WTC11 (cell line): Measurements from ENCODE around the gene DAB1. TPM values are rescaled to one million over a fixed set of nuclear protein-coding genes. Genes with fewer than 3 reads are reported as not detected.
A peak's percentile ranks its signal among the peaks of the same experiment; 100 is the strongest.

Experiments used
- ATAC-seq: fragments of 200-7000 bp; cut with Tn5 transposase; 2 replicates; pipeline ENCODE4 v1.10.0; 2021; ENCODE audit warnings: mild to moderate bottlenecking, moderate library complexity
- CTCF ChIA-PET: fragments of 300-600 bp; sonication (Branson Sonifier 250); formaldehyde crosslinking; loops from one replicate; lab custom pipeline; 2021; ENCODE audit warnings: antibody characterized with exemption; lab: Charles Lee
- POLR2A ChIA-PET: fragments of 350-600 bp; sonication (Branson Sonifier 250); formaldehyde crosslinking; loops from one replicate; lab custom pipeline; 2021; ENCODE audit warnings: antibody characterized with exemption; lab: Charles Lee
- DNase-seq: peaks from one replicate; pipeline ENCODE4 v3.0.0; 2021; ENCODE audit warnings: low spot score
- H3K27ac Mint-ChIP-seq: 2 replicates; pipeline ENCODE4 v1.8.0; 2021; ENCODE audit warnings: mixed read lengths
- H3K27me3 Mint-ChIP-seq: 2 replicates; pipeline ENCODE4 v1.8.0; 2021; ENCODE audit warnings: low read depth, mild to moderate bottlenecking, moderate library complexity, mixed read lengths
- H3K36me3 Mint-ChIP-seq: 2 replicates; pipeline ENCODE4 v1.8.0; 2021; ENCODE audit warnings: mixed read lengths
- H3K4me1 Mint-ChIP-seq: 2 replicates; pipeline ENCODE4 v1.8.0; 2022; ENCODE audit warnings: mixed read lengths
- H3K4me3 Mint-ChIP-seq: 2 replicates; pipeline ENCODE4 v1.8.0; 2021; ENCODE audit warnings: mild to moderate bottlenecking, moderate library complexity, mixed read lengths
- H3K9me3 Mint-ChIP-seq: 2 replicates; pipeline ENCODE4 v1.8.0; 2021; ENCODE audit warnings: mixed read lengths
- EMX1 ChIP-seq: fragments of 250-450 bp; sonication (Bioruptor Pico); IDR thresholded peaks from 2 replicates; pipeline ENCODE4 v1.8.0; 2021; ENCODE audit warnings: mild to moderate bottlenecking
- FOXJ3 ChIP-seq: sonication (generic); formaldehyde crosslinking; IDR thresholded peaks from 2 replicates; pipeline ENCODE4 v1.9.0; 2021; ENCODE audit warnings: missing genetic modification reagents, mild to moderate bottlenecking, borderline replicate concordance
- FOXK1 ChIP-seq: sonication (generic); formaldehyde crosslinking; IDR thresholded peaks from 2 replicates; pipeline ENCODE4 v1.8.0; 2022; ENCODE audit warnings: mild to moderate bottlenecking, moderate library complexity, missing genetic modification reagents
- GRHL2 ChIP-seq: fragments of 250-450 bp; sonication (Bioruptor Pico); IDR thresholded peaks from 2 replicates; pipeline ENCODE4 v1.8.0; 2022; ENCODE audit warnings: mild to moderate bottlenecking, moderate library complexity; ENCODE audit not compliant: insufficient replicate concordance, severe bottlenecking
- GTF2I ChIP-seq: fragments of 250-450 bp; sonication (Bioruptor Pico); conservative IDR thresholded peaks from 2 replicates; pipeline ENCODE4 v1.4.0; 2021; ENCODE audit warnings: mild to moderate bottlenecking
- HMGA2 ChIP-seq: fragments of 250-450 bp; sonication (Bioruptor Pico); IDR thresholded peaks from 2 replicates; pipeline ENCODE4 v1.4.0; 2021; ENCODE audit warnings: mild to moderate bottlenecking, moderate library complexity
- NR2C2 ChIP-seq: sonication (generic); formaldehyde crosslinking; IDR thresholded peaks from 2 replicates; pipeline ENCODE4 v1.8.0; 2022; ENCODE audit warnings: mild to moderate bottlenecking, missing genetic modification reagents
- OVOL2 ChIP-seq: fragments of 250-450 bp; sonication (Bioruptor Pico); IDR thresholded peaks from 2 replicates; pipeline ENCODE4 v1.9.0; 2021; ENCODE audit warnings: mild to moderate bottlenecking, borderline replicate concordance
- RELA ChIP-seq: sonication (generic); formaldehyde crosslinking; IDR thresholded peaks from 2 replicates; pipeline ENCODE4 v1.8.1; 2022; ENCODE audit warnings: missing genetic modification reagents, mild to moderate bottlenecking, borderline replicate concordance
- RORB ChIP-seq: fragments of 250-450 bp; sonication (Bioruptor Pico); IDR thresholded peaks from 2 replicates; pipeline ENCODE4 v1.9.0; 2021; ENCODE audit warnings: mild to moderate bottlenecking
- SP1 ChIP-seq: sonication (generic); formaldehyde crosslinking; conservative IDR thresholded peaks from 2 replicates; pipeline ENCODE4 v1.8.1; 2022; ENCODE audit warnings: missing genetic modification reagents
- TP53 ChIP-seq: sonication (generic); formaldehyde crosslinking; IDR thresholded peaks from 2 replicates; pipeline ENCODE4 v1.8.1; 2023; ENCODE audit warnings: mild to moderate bottlenecking, missing genetic modification reagents
- ZBTB21 ChIP-seq: sonication (generic); formaldehyde crosslinking; IDR thresholded peaks from 2 replicates; pipeline ENCODE4 v1.8.1; 2023; ENCODE audit warnings: mild to moderate bottlenecking, missing genetic modification reagents, borderline replicate concordance
- ZNF232 ChIP-seq: sonication (generic); formaldehyde crosslinking; IDR thresholded peaks from 2 replicates; pipeline ENCODE4 v1.8.0; 2022; ENCODE audit warnings: mild to moderate bottlenecking, missing genetic modification reagents
- ZNF263 ChIP-seq: sonication (generic); formaldehyde crosslinking; IDR thresholded peaks from 2 replicates; pipeline ENCODE4 v1.8.1; 2022; ENCODE audit warnings: low read depth, mild to moderate bottlenecking, moderate library complexity, missing genetic modification reagents
- total RNA-seq: library from RNA; stranded (reverse); gene quantifications from 3 replicates; pipeline ENCODE4 v1.2.3, GENCODE V29; 2021
- TF ChIP-seq, protein P1 (sequence below): sonication (generic); formaldehyde crosslinking; IDR thresholded peaks from 2 replicates; pipeline ENCODE4 v1.8.0; 2023; ENCODE audit warnings: mild to moderate bottlenecking, missing genetic modification reagents
- TF ChIP-seq, protein P2 (sequence below): sonication (generic); formaldehyde crosslinking; IDR thresholded peaks from 2 replicates; pipeline ENCODE4 v1.8.1; 2023; ENCODE audit warnings: mild to moderate bottlenecking, missing genetic modification reagents, moderate library complexity
- TF ChIP-seq, protein P3 (sequence below): sonication (generic); formaldehyde crosslinking; IDR thresholded peaks from 2 replicates; pipeline ENCODE4 v1.8.0; 2022; ENCODE audit warnings: mild to moderate bottlenecking, missing genetic modification reagents
- TF ChIP-seq, protein P4 (sequence below): fragments of 200-600 bp; IDR thresholded peaks from 2 replicates; pipeline ENCODE4 v1.8.0; 2022; ENCODE audit warnings: antibody characterized with exemption
- TF ChIP-seq, protein P5 (sequence below): sonication (generic); formaldehyde crosslinking; IDR thresholded peaks from 2 replicates; pipeline ENCODE4 v1.8.1; 2022; ENCODE audit warnings: mild to moderate bottlenecking, moderate library complexity, missing genetic modification reagents
- TF ChIP-seq, protein P6 (sequence below): sonication (generic); formaldehyde crosslinking; IDR thresholded peaks from 2 replicates; pipeline ENCODE4 v1.8.1; 2022; ENCODE audit warnings: low read depth, mild to moderate bottlenecking, moderate library complexity, missing genetic modification reagents, borderline replicate concordance
- TF ChIP-seq, protein P7 (sequence below): sonication (generic); formaldehyde crosslinking; IDR thresholded peaks from 2 replicates; pipeline ENCODE4 v1.8.1; 2023; ENCODE audit warnings: mild to moderate bottlenecking, missing genetic modification reagents, moderate library complexity

DAB1 gene
- total RNA-seq, 1 experiment from 2014 or later, result 10.7 TPM

DNA sequence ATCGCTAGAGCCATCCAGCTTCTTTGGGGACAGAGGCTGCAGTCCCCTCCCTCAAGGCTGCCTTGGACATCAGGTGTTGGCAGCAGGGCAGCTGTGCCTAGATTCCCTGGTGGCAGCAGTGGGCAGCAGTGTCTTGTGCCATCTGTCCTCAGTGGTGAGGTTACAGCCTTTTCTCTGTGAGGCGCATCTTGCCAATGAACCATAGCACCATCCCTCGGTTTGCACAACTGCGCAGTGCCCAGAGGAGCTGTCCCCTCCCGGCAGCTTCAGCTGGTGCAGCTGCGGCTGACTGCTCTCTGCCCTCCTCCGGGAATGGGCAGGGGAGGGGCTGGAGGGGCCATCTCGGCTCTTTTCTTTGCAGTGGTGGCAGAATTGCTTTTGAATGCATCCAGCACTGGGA is 399.0 kb downstream of the DAB1 start:
- no peak for DNase-seq
- peaks cover 16% of the 10 kb centered on the region for H3K36me3 Mint-ChIP-seq
- CTCF ChIA-PET, result no interaction called here

DNA sequence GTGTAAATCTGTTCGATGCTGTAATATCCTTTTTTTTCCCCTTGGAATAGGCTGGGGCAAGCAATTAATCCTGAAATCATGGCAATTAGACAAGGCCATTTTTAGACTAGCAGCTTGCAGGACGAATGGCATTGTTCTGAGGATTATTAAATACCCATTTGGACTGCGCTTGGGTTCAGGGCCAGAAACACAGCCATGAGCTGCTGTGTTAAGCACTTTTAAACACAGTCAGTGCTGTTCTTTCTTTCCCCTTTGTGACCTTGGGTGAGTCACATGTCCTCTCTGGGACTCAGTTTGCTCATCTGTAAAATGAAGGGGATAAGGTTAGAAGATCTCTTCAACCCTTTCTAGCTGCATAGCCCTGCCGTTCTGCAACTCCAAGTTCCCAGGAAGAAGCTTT is 399.4 kb downstream of the DAB1 start:
- TF ChIP-seq NR2C2 (CRISPR knock-in tag), result no peak
- TF ChIP-seq, protein P1, sequence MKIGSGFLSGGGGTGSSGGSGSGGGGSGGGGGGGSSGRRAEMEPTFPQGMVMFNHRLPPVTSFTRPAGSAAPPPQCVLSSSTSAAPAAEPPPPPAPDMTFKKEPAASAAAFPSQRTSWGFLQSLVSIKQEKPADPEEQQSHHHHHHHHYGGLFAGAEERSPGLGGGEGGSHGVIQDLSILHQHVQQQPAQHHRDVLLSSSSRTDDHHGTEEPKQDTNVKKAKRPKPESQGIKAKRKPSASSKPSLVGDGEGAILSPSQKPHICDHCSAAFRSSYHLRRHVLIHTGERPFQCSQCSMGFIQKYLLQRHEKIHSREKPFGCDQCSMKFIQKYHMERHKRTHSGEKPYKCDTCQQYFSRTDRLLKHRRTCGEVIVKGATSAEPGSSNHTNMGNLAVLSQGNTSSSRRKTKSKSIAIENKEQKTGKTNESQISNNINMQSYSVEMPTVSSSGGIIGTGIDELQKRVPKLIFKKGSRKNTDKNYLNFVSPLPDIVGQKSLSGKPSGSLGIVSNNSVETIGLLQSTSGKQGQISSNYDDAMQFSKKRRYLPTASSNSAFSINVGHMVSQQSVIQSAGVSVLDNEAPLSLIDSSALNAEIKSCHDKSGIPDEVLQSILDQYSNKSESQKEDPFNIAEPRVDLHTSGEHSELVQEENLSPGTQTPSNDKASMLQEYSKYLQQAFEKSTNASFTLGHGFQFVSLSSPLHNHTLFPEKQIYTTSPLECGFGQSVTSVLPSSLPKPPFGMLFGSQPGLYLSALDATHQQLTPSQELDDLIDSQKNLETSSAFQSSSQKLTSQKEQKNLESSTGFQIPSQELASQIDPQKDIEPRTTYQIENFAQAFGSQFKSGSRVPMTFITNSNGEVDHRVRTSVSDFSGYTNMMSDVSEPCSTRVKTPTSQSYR, result no peak
- TF ChIP-seq ZNF232 (CRISPR knock-in tag), result no peak
- no peak for TF ChIP-seq OVOL2 (CRISPR knock-in tag)
- TF ChIP-seq FOXK1 (CRISPR knock-in tag), result no peak
- TF ChIP-seq, protein P2, sequence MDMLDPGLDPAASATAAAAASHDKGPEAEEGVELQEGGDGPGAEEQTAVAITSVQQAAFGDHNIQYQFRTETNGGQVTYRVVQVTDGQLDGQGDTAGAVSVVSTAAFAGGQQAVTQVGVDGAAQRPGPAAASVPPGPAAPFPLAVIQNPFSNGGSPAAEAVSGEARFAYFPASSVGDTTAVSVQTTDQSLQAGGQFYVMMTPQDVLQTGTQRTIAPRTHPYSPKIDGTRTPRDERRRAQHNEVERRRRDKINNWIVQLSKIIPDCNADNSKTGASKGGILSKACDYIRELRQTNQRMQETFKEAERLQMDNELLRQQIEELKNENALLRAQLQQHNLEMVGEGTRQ (CRISPR knock-in tag), result no peak
- TF ChIP-seq, protein P3, sequence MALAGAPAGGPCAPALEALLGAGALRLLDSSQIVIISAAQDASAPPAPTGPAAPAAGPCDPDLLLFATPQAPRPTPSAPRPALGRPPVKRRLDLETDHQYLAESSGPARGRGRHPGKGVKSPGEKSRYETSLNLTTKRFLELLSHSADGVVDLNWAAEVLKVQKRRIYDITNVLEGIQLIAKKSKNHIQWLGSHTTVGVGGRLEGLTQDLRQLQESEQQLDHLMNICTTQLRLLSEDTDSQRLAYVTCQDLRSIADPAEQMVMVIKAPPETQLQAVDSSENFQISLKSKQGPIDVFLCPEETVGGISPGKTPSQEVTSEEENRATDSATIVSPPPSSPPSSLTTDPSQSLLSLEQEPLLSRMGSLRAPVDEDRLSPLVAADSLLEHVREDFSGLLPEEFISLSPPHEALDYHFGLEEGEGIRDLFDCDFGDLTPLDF, result no peak
- no peak for TF ChIP-seq SP1 (CRISPR knock-in tag)
- TF ChIP-seq, protein P4, sequence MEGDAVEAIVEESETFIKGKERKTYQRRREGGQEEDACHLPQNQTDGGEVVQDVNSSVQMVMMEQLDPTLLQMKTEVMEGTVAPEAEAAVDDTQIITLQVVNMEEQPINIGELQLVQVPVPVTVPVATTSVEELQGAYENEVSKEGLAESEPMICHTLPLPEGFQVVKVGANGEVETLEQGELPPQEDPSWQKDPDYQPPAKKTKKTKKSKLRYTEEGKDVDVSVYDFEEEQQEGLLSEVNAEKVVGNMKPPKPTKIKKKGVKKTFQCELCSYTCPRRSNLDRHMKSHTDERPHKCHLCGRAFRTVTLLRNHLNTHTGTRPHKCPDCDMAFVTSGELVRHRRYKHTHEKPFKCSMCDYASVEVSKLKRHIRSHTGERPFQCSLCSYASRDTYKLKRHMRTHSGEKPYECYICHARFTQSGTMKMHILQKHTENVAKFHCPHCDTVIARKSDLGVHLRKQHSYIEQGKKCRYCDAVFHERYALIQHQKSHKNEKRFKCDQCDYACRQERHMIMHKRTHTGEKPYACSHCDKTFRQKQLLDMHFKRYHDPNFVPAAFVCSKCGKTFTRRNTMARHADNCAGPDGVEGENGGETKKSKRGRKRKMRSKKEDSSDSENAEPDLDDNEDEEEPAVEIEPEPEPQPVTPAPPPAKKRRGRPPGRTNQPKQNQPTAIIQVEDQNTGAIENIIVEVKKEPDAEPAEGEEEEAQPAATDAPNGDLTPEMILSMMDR, result no peak
- TF ChIP-seq, protein P5, sequence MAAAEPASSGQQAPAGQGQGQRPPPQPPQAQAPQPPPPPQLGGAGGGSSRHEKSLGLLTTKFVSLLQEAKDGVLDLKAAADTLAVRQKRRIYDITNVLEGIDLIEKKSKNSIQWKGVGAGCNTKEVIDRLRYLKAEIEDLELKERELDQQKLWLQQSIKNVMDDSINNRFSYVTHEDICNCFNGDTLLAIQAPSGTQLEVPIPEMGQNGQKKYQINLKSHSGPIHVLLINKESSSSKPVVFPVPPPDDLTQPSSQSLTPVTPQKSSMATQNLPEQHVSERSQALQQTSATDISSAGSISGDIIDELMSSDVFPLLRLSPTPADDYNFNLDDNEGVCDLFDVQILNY (CRISPR knock-in tag), result no peak
- TF ChIP-seq RORB, result no peak
- no peak for TF ChIP-seq ZNF263 (CRISPR knock-in tag)
- TF ChIP-seq TP53 (CRISPR knock-in tag), result no peak
- TF ChIP-seq ZBTB21, result no peak

More for the DNA sequence above, 399.0 kb downstream of the DAB1 start:
- POLR2A ChIA-PET, result no interaction called here
- peak; percentile 57 for ATAC-seq
- H3K4me3 Mint-ChIP-seq, result no peak overlapping the region
- TF ChIP-seq EMX1, result no peak
- TF ChIP-seq, protein P6, sequence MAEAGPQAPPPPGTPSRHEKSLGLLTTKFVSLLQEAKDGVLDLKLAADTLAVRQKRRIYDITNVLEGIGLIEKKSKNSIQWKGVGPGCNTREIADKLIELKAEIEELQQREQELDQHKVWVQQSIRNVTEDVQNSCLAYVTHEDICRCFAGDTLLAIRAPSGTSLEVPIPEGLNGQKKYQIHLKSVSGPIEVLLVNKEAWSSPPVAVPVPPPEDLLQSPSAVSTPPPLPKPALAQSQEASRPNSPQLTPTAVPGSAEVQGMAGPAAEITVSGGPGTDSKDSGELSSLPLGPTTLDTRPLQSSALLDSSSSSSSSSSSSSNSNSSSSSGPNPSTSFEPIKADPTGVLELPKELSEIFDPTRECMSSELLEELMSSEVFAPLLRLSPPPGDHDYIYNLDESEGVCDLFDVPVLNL (CRISPR knock-in tag), result no peak
- no peak for TF ChIP-seq FOXJ3
- TF ChIP-seq GRHL2 (CRISPR knock-in tag), result no peak
- TF ChIP-seq, protein P7, sequence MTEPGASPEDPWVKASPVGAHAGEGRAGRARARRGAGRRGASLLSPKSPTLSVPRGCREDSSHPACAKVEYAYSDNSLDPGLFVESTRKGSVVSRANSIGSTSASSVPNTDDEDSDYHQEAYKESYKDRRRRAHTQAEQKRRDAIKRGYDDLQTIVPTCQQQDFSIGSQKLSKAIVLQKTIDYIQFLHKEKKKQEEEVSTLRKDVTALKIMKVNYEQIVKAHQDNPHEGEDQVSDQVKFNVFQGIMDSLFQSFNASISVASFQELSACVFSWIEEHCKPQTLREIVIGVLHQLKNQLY (CRISPR knock-in tag), result no peak
- no peak for TF ChIP-seq HMGA2 (CRISPR knock-in tag)
- TF ChIP-seq GTF2I (CRISPR knock-in tag), result no peak
- TF ChIP-seq RELA (CRISPR knock-in tag), result no peak
- H3K9me3 Mint-ChIP-seq, result peaks cover 32% of the 10 kb centered on the region
- H3K27me3 Mint-ChIP-seq, result peaks cover 2% of the 10 kb centered on the region; the same call in 1 of the 2 replicates
- no peak overlapping the region for H3K27ac Mint-ChIP-seq
- peaks cover 9% of the 10 kb centered on the region for H3K4me1 Mint-ChIP-seq

More for the DNA sequence above, 399.4 kb downstream of the DAB1 start:
- DNase-seq (no peak), ATAC-seq (no peak)
- peaks cover 9% of the 10 kb centered on the region for H3K4me1 Mint-ChIP-seq
- H3K9me3 Mint-ChIP-seq, result peaks cover 29% of the 10 kb centered on the region
- no peak overlapping the region for H3K4me3 Mint-ChIP-seq
- peaks cover 15% of the 10 kb centered on the region for H3K36me3 Mint-ChIP-seq
- H3K27me3 Mint-ChIP-seq, result peaks cover 2% of the 10 kb centered on the region; the same call in 1 of the 2 replicates
- ChIA-PET POLR2A (no interaction called here), CTCF (no interaction called here)
- no peak overlapping the region for H3K27ac Mint-ChIP-seq
